SH-SY5Y (cell line): ENCODE measurements around the gene CUEDC1.

Source experiments
- GATA2 ChIP-seq: IDR thresholded peaks from 2 replicates; pipeline ENCODE4 v1.6.1; 2011; ENCODE audit warnings: mild to moderate bottlenecking, low read depth, low read length
- GATA3 ChIP-seq: IDR thresholded peaks from 2 replicates; pipeline ENCODE4 v1.6.1; 2011; ENCODE audit warnings: low read depth, mild to moderate bottlenecking, low read length, moderate library complexity

Gene CUEDC1

DNA sequence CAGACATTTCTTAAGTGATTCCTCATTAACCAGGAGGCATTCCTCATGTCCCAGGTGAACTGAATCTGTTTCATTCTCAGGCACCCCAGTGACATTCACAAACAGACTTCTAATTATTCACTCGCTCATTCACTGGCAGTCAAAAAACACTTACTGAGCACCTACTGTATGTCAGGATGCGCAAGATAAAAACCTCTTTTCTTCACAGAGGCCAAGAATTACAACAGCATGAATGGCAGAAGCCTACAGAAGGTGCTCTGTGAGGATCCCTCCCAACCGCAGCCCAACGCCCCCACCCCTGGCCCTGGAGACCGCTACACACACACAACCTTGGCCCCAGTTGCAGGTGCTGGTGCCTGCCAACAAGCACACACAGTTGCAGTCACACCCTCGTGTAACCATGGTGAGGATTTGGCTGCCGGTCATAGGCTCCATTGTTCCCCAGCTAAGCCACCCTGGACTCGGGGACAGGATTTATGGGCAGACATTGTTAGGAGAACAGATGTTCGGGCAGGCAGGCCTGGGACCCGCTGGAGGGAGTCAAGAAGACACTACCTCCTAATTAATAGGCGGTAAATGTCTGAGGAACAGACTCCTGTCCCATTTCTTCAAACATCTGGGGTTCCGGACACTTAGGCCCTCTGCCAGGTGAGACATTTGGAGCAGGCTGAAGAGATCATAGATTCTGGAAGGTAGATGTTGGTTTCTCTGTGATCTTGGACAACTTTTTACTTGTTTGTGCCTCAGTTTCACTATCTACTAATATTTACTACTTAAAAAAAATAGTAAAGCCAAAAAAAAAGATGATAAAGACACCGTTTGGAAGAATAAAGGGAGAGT lies 43.2 kb downstream of the CUEDC1 start:
- TF ChIP-seq GATA2 (no peak), GATA3 (no peak)

DNA sequence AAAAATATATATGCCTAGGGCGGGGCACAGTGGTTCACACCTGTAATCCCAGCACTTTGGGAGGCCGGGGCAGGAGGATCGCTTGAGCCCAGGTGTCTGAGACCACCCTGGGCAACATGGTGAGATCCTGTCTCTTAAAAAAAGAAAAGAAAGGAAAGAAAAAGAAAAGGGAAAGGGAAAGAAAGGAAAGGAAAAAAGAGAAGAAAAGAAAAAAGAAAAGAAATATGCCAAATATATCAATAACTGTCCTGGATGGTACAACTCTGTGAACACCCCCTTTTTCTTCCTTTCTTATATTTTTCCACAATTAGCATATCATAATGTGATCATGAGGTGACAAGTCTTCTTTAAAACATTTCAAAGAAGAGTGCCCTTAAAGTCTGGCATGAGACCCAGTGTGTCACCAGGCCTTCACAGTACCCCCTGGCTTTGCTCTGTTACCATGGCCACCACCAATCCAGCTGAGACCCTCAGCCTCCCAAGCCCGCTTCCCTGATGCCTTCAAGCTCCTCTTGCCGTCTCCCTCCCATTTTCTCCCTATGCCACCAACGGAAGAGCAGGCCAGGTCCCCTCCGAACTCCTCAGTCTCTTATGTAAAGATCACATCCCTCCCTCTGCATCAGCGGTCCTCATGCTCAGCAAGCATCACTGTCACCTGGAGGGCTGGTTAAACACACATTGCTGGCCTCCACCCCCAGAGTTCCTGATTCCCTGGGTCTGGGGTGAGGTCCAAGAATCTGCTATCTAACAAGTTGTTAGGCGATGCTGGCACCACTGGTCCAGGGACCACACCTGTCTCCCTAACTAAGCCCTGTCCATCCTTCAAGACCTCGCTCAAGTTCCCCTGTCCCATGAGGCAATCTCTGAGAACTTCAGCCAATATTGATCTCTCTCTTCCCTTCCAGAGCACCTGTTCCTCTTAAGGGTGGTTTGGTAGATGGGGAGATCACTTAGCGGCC lies 44.5 kb downstream of the CUEDC1 start:
- TF ChIP-seq GATA3 (no peak), GATA2 (no peak)

DNA sequence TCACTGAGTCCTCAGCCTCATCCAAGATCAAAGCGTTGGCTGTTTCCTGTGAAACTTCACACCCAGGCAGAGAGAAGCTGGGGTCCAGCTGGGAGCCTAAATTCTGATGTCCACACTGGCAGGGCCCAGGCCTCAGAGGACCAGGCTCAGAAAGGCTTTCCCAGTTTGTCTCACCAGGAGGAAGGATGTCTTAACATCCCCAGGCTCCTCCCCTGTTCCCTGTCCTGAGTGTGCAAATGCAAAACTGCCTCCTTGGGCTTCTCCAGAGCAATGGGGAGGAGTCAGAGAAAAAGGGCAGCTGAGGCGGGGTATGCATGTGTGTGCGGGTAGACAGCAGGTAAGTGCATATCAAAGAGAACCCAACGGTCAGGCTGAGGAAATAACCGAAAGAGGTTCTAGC lies 45.7 kb downstream of the CUEDC1 start:
- TF ChIP-seq GATA3 = no peak

DNA sequence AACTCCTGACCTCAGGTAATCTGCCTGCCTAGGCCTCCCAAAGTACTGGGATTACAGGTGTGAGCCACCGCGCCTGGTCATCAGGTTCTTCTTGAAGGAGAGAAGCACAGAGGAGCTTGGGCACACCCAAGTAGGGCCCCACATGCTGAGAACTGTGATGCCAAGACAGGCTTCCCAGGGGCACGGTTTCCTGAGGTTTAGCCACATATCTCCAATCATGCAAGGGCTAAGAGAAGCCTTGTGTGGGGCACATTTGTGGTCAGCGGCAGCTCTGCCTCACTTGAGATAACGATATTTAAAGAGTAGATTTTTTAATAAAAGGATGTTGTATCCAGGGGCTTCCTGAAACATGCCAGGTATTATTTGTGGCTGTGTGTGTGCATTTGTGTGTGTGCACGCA lies 46.9 kb downstream of the CUEDC1 start:
- TF ChIP-seq GATA2 (no peak), GATA3 (no peak)

DNA sequence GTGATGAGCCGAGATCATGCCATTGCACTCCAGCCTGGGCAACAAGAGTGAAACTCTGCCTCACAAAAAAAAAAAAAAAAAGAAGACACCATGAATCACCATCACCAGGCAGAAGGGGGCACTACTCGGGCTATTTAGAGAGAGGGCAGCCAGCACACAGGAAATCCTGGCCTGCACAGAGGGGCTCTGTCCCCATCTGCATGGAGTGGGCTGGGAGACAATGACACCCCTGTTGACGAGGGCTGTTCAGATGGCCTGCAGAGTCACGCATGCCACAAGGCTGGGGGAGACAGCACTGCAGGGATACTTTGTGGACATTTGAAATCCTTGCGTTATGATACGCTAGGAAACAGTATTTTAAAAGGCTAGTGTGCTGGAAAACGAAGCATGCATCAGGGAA lies 48.3 kb downstream of the CUEDC1 start:
- TF ChIP-seq GATA3 (no peak), GATA2 (no peak)

GRCh38 chr17:57905875-57906455 lies 49.2 kb downstream of the CUEDC1 start:
- no peak for TF ChIP-seq GATA2
- TF ChIP-seq GATA3 = no peak

DNA sequence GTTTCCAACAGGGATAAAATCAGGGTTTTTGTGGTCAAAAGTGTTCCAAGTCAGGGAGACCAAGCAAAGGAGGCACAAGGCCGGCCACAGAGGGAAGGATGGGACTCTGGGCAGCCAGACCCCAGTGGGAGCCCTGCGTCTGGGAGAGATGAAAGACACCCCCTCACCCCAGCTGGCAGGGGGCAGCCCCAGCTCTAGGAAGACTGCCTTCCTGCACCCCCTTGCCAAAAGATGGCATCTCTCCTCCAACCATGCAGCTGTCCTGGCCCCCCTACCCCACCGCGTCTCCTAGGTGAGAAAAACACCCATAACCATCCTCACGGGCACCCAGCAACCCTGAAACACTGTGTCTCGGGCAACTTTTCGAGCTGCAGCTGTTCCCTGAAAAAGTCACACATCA lies 51.3 kb downstream of the CUEDC1 start:
- no peak for TF ChIP-seq GATA3
- no peak for TF ChIP-seq GATA2

DNA sequence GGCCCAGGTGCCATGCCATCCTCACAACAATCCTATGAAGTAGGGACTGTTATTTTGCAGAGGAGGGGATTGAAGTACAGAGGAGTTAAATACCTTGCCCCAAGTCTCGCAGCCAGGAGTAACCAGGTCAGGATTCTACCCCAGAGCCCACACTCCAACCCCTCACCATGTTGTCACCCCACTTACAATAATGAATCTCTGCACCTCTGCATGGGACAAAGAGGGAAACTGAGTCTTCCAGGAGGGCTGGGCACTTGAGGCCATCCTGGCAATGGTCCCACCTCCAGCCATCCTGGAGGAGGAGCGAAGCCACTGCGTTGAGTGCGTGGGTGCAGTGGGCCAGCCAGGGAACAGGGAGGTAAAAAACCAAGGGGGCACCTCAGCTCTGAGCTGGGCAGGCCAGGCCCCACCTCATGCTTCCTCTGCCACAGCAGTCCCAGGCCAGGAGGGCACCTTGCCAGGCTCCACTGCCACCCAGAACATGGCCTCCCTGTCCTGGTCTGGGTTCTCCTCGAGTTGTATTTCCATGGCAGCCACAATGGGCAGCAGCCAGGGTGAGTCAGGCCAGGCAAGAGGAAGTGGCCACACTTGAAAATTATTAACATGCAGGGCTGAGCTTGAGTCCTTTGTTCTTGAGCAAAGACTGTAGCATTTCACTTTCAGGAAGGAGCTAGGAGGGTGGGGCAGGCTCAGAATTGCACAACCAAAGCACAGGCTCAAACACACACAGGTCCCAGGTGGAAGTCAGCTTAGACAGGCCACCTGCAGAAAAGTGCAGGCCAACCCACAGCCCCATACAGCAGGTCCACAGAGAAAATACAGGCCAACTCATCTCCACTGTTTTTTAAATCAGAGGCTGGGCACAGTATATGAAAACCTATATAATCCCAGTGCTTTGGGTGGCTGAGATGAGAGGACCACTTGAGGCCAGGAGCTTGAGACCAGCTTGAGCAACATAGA lies 52.1 kb downstream of the CUEDC1 start:
- TF ChIP-seq GATA3 (no peak), GATA2 (no peak)

DNA sequence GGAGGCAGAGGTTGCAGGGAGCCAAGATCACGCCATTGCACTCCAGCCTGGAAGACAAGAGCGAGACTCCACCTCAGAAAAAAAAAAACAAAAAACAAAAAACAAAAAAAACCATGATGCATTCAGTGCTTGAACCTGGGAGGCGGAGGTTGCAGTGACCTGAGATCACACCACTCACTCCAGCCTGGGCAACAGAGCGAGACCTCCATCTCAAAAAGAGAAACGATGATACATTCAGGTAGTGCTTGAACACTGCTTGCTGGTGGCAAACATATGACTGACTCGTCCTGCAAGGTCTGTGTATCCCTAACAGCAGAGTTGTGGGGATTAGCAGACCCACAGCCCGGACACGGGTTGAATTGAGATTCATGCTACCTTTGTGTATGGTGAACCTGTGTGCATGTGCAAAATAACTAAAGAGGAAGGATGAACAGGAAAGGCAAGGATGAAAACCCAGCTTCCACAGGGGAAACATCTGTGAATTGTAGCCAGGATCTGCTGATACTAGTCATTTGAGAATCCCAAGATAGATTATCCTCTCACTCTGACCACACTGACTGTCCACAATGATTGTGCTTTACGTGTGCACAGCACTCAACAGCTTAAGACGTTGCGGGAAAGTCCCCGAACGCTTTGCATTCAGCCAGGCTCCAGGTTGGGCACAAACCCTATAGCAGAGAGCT lies 53.0 kb downstream of the CUEDC1 start:
- no peak for TF ChIP-seq GATA3

DNA sequence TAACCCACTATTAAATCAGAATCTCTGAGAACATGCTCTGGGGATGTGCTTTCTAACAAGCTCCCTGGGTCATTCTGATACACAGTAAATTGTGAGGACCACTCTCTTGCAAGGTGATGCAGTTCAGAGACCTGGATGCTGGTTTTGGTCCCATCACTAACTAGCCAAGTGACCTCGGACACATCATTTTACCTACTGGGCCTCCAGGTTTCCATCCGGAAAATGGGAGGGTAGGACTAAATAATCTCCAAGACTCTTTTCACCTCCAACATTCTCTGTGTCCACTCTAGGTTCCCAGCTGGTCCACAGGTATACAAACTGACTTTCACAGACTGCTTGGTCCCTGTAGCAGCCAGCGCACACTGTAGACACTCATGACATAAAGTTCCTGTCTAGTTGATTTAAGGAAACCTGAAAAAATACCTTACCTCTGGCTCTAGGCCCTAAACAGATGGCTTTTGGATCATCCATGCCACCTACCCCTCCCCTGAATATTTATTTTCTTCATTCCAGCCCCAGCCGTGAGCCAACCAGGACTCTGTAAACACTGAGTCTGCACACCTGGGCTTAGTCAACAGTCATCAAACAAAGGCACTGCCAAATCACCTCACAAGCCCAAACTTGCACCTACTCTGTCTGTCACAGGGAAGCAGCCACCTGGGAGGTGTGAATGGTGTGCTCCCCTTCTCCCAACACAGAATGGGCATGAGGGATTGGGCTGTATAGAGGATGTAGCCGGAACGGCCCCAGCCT lies 54.0 kb downstream of the CUEDC1 start:
- TF ChIP-seq GATA3 (no peak), GATA2 (no peak)

- no peak for TF ChIP-seq GATA2
- TF ChIP-seq GATA3 = no peak
Measured at GRCh38 chr17:57899822-57900221, 55.4 kb downstream of the CUEDC1 start.

GRCh38 chr17:57899391-57899790 lies 55.8 kb downstream of the CUEDC1 start:
- TF ChIP-seq GATA3 = no peak
- TF ChIP-seq GATA2 = no peak
